ENCODE data around the gene PTGR3. TPM values are rescaled to one million over a fixed set of nuclear protein-coding genes. Genes with fewer than 3 reads are reported as not detected.

PTGR3 gene
- total RNA-seq, 2 experiments from 2014 or later: 14.1 to 14.3 TPM

- ChIA-PET POLR2A (interaction anchor here (0.8 to 2.9 kb wide), 12 partner anchors 12 to 713 kb away, joined by 3 to 60 read pairs (median 9); partner anchors contain the start of genes CNDP2 and ZNF407), CTCF (no interaction called here)
- intact Hi-C loops (cut with DNase I, micrococcal nuclease): loop anchor here in 1 of 2 experiments (2.0 to 10.0 kb wide), 6 partner anchors 38 to 1289 kb away; partner anchors contain the start of genes CYB5A and ZNF516
- Histone ChIP-seq H3K4me3 (ENCODE audit: low read length) (peak overlapping the region; percentile 86), H3K4me1 (ENCODE audit: insufficient read depth, low read length) (peaks cover 48% of the 10 kb centered on the region), H3K36me3 (ENCODE audit: insufficient read depth, low read length) (no peaks in the 10 kb centered on the region), H3K27ac (ENCODE audit: low read depth in 1 of 2, low read length in 2 of 2) (peak overlapping the region in 1 of 2 donors; percentile 46), H3K9me3 (ENCODE audit: control insufficient read depth in 1 of 2, insufficient read depth in 1 of 2, low read length in 2 of 2) (no peaks in the 10 kb centered on the region), H3K27me3 (ENCODE audit: control insufficient read depth in 1 of 2, insufficient read depth in 2 of 2, low read length in 2 of 2) (no peaks in the 10 kb centered on the region)
- Mint-ChIP-seq H3K4me3 (peak overlapping the region; percentile 98), H3K36me3 (ENCODE audit: low read depth) (peaks cover 38% of the 10 kb centered on the region), H3K9me3 (no peaks in the 10 kb centered on the region), H3K4me1 (ENCODE audit: low read depth) (peaks cover 61% of the 10 kb centered on the region), H3K27me3 (no peaks in the 10 kb centered on the region), H3K27ac (peak overlapping the region; percentile 99)
- no peak for TF ChIP-seq CTCF (IDR thresholded peaks at IDR 0.05)
- DNase-seq (peak in 1 of 14 experiments; percentile 25), ATAC-seq (ENCODE audit: poor library complexity) (no peak)
Measured at GRCh38 chr18:75208836-75209128, 157 bp downstream of the PTGR3 start.

GRCh38 chr18:75208155-75208835 is 644 bp downstream of the PTGR3 start:
- peak in 13 of 14 experiments; percentile 22 to 72 (median 39) for DNase-seq
- H3K4me3 Mint-ChIP-seq: peak overlapping the region; percentile 98

More at GRCh38 chr18:75208155-75208835, 644 bp downstream of the PTGR3 start:
- Mint-ChIP-seq H3K36me3 (ENCODE audit: low read depth) (peaks cover 38% of the 10 kb centered on the region), H3K27me3 (no peaks in the 10 kb centered on the region), H3K9me3 (no peaks in the 10 kb centered on the region), H3K27ac (peak overlapping the region; percentile 97), H3K4me1 (ENCODE audit: low read depth) (peaks cover 59% of the 10 kb centered on the region)
- no peak for TF ChIP-seq CTCF (IDR thresholded peaks at IDR 0.05)
- Histone ChIP-seq H3K36me3 (ENCODE audit: insufficient read depth, low read length) (no peaks in the 10 kb centered on the region), H3K4me3 (ENCODE audit: low read length) (peak overlapping the region; percentile 86), H3K4me1 (ENCODE audit: insufficient read depth, low read length) (peaks cover 50% of the 10 kb centered on the region), H3K27ac (ENCODE audit: low read depth in 1 of 2, low read length in 2 of 2) (peak overlapping the region; percentile 40 to 46), H3K27me3 (ENCODE audit: control insufficient read depth in 1 of 2, insufficient read depth in 2 of 2, low read length in 2 of 2) (no peaks in the 10 kb centered on the region), H3K9me3 (ENCODE audit: control insufficient read depth in 1 of 2, insufficient read depth in 1 of 2, low read length in 2 of 2) (no peaks in the 10 kb centered on the region)
- ChIA-PET POLR2A (interaction anchor here (1.1 to 2.9 kb wide), 5 partner anchors 13 to 611 kb away, joined by 3 to 60 read pairs (median 4); partner anchors contain the start of gene ZNF407), CTCF (interaction anchor here (0.6 kb wide), 1 partner anchor 34 kb away, joined by 3 read pairs; no protein-coding TSS in a partner anchor)
- ATAC-seq (ENCODE audit: poor library complexity): peak; percentile 8
- intact Hi-C loops (cut with DNase I, micrococcal nuclease): loop anchor here in 1 of 2 experiments (2.0 to 10.0 kb wide), 6 partner anchors 39 to 1289 kb away; partner anchors contain the start of genes CYB5A and ZNF516
